Right ventricle myocardium superior (tissue), 1 donor: Measurements from ENCODE around the gene GKAP1. TPM values are rescaled to one million over a fixed set of nuclear protein-coding genes. Genes with fewer than 3 reads are reported as not detected.
A peak's percentile ranks its signal among the peaks of the same experiment; 100 is the strongest.
"Not testable (repeated sequence)": the region's sequence is repeated elsewhere in the genome, so short reads cannot be mapped to it uniquely, and the experiment has no call there.

Experiments used
- ATAC-seq: fragments of 200-7000 bp; cut with Tn5 transposase; one replicate; pipeline ENCODE4 v1.9.1; 2020; ENCODE audit warnings: mild to moderate bottlenecking; ENCODE audit not compliant: poor library complexity
- DNase-seq: peaks from one replicate; pipeline ENCODE4 v3.0.0-alpha.2; 2020
- intact Hi-C: fragments of 100-400 bp; cut with DNase I; formaldehyde crosslinking; loops from one replicate; pipeline ENCODE4 v1.11.2; 2022
- long read RNA-seq: library from polyadenylated mRNA; unstranded; transcript quantifications from one replicate; pipeline ENCODE4 v2.0.0, GENCODE V29; 2021
- total RNA-seq: library from RNA; stranded (reverse); fragmentation: NEBNext Ultra II Directional; extraction: Animal tissue kit (Norgen Biotek cat#: 25700); gene quantifications from one replicate; pipeline ENCODE4 v1.2.1, GENCODE V29; 2021
- donor health status: DM: no; HTN: yes; CAD: no; lungs with severe emphysema.

Gene GKAP1
- total RNA-seq: 25.2 TPM
- long read RNA-seq, transcript GKAP1-202 (12 exons, 1,511 nt): minor isoform, 9 of 62 reads
- long read RNA-seq, transcript GKAP1-203 (13 exons, 1,778 nt): major isoform, 37 of 62 reads
- long read RNA-seq, partial matches to known transcripts: 8 of 62 reads
- long read RNA-seq, other reads (novel, unspliced or antisense): 8 of 62 reads

DNA sequence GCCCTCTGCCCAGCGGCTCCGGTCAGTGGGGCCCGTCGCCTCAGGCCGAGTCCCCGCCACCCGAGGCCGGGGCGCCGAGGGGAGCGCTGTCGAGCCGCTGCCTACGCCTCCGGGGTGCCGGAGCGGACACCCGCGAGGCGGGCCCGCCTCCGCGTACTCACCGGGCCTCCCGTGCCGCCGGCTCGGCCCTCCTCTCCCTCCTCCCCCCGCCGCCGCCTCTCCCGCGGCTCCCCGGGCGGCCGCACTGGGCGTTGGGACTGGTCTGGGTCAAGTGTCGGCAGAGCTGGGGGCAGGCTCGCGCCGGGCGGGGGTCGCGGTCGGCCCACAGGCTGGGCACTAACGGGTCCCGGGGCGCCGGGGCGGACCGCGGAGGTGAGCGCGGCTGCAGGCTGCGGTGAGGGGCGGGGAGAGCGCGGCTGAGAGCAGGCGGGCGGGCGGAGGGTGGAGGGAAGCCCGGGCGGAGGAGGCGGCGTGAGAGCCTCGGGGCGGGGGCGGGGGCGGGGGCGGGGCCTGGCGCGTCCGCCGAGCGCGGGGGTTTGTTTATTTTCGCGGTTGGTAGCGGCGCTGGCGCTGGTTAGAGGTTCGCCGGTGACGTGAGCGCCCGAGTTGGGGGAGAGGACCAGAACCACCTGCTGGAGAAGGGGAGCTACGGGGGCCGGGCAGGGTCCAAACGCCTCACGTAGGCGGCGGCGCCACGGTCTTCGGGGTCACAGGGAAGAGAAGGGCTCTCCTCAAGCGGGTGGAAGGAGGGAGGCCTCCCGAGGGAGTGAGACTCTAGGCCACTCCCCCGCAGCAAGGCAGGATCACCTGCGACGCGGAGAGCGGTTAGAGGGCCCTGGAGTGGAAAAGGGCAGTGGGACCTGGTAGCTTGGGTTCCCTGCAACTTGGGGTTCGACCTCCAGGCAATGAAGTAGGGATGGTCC, at the start of gene GKAP1:
TSS of gene GKAP1 (minus strand) at position 414 of the 923 bp plus-strand sequence. CDS start 11,252 bp downstream, outside the sequence.
- ATAC-seq: peak; percentile 97
- peak; percentile 89 for DNase-seq
- intact Hi-C loops: not testable (repeated sequence)

- DNase-seq, intact Hi-C loops, ATAC-seq: not testable (repeated sequence)
Observed at GRCh38 chr9:83849895-83850294, 32.3 kb upstream of the GKAP1 start.

DNA sequence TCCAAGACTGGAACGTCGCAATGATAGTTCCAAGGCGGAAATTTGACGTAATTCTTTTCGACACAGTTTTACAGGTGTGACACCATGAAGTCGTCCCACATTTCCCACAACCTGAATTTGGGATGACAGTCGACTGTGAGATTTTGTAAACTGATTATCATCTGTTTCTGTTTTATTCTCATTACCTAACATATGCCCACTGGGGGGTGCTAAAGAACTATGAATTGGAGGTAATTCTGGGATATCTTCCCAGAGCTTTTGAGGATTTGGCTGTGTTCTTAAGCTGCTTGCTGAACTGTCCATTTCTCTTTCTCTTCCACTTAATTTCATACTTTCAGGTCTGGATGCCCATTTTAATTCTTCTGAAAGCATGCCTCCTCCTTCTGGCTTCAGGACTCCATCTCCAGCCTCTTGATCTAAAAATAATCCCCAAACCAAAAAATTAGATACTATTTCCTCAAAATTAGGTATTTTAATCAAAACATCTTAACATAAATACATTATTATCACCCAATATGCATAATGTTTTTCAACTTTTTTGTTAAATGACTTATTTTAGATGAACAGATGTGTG, 19.6 kb upstream of the GKAP1 start:
- DNase-seq, intact Hi-C loops: not testable (repeated sequence)
- ATAC-seq: peak; percentile 64

GRCh38 chr9:83830426-83831071, 13.0 kb upstream of the GKAP1 start:
- peak; percentile 89 for ATAC-seq
- intact Hi-C loops: not testable (repeated sequence)

DNA sequence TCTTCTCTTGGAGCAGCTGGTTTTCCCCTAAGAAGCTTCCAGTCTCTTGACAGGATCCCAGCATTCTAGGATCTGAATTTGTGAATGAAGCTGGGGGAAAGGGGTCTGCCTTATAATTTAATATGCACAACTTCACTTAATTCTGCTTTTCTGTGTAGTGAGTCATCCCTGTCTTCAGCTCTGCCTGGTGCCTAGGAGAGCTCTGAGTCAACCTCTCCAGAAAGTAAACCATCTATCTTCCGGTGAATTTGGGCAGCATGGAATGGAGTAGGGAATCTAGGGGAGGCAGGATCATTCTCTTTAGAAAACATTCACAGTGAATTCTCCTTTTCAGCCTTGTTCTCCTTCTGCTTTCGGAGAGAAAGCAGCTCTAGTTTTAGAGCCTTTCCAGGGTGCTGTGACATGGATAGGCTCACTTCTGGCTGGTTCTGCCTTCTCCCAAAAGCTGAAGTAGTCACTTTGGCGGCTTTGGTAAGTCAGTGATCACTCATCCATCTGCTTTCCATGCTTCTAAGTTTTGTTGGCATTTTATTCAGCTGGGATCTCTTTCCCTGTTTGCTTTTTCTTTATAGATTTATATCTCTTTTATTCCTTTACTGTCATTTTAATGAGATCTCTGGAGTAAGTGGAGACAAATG, 7.5 kb upstream of the GKAP1 start:
- not testable (repeated sequence) for ATAC-seq

More at GRCh38 chr9:83830426-83831071, 13.0 kb upstream of the GKAP1 start:
- DNase-seq: not testable (repeated sequence)

DNA sequence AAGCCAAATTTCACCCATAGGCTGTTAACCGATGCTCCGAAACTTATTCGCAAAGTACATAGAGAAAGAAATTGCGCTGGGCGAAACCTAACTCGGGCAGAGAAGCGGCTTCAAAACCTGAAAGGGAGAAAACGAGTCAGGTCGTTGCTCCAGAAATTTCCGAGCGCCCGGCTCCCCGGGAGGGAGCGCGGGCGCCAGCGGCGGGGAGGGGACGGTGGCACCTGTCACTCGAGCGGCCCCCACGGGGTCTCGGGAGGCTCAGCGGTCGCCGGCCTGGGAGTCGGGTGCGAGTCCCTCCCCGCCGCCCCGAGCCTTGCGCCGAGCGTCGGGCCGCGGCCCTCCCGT, 586 bp downstream of the GKAP1 start:
- DNase-seq, ATAC-seq, intact Hi-C loops: not testable (repeated sequence)

More for the DNA sequence above, 7.5 kb upstream of the GKAP1 start:
- DNase-seq, intact Hi-C loops: not testable (repeated sequence)

DNA sequence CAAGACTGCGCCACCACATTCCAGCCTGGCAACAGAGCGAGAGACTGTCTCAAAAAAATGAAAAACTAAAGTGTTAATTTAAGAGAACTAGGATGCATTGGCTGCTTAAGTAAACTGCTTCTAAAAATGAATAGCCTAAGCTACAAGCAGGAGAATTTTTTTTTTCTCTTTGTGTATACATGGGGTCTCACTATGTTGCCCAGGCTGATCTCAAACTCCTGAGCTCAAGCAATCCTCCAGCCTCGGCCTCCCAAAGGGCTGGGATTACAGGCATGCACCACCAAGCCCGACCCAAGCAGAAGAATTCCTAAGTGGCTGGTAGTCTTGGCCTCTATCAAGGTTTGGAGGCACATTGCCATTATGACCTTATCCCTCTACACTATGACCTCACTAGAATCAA, 2.4 kb downstream of the GKAP1 start:
- intact Hi-C loops, DNase-seq, ATAC-seq: not testable (repeated sequence)

DNA sequence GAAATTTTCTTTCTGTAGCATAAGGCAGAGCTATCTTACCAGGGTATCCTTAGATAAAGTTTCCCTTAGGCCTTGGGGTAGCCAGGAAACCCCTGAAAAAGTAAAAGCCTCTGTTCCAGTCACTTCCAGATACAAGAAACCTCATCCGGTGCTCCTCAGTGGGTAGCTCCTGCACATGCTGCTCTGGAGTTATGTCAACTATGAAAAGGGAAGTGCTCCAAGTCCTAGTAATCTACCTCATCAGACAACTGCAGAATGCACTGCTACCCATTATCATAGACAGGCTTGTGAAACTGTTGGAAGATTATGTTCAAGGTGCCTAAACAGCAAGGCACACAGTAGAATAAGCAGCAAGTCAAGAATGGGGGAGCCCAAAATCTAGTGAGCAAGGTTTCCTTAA, 8.4 kb downstream of the GKAP1 start:
- ATAC-seq, intact Hi-C loops, DNase-seq: not testable (repeated sequence)

DNA sequence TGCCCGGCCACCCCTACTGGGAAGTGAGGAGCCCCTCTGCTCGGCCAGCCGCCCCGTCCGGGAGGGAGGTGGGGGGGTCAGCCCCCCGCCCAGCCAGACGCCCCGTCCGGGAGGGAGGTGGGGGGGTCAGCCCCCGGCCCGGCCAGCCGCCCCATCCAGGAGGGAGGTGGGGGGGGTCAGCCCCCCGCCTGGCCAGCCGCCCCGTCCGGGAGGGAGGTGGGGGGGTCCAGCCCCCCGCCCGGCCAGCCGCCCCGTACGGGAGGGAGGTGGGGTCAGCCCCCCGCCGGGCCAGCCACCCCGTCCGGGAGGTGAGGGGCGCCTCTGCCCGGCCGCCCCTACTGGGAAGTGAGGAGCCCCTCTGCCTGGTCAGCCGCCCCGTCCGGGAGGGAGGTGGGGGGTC, 13.1 kb downstream of the GKAP1 start:
- intact Hi-C loops, ATAC-seq, DNase-seq: not testable (repeated sequence)

GRCh38 chr9:83803941-83804340, 13.6 kb downstream of the GKAP1 start:
- intact Hi-C loops, ATAC-seq, DNase-seq: not testable (repeated sequence)

DNA sequence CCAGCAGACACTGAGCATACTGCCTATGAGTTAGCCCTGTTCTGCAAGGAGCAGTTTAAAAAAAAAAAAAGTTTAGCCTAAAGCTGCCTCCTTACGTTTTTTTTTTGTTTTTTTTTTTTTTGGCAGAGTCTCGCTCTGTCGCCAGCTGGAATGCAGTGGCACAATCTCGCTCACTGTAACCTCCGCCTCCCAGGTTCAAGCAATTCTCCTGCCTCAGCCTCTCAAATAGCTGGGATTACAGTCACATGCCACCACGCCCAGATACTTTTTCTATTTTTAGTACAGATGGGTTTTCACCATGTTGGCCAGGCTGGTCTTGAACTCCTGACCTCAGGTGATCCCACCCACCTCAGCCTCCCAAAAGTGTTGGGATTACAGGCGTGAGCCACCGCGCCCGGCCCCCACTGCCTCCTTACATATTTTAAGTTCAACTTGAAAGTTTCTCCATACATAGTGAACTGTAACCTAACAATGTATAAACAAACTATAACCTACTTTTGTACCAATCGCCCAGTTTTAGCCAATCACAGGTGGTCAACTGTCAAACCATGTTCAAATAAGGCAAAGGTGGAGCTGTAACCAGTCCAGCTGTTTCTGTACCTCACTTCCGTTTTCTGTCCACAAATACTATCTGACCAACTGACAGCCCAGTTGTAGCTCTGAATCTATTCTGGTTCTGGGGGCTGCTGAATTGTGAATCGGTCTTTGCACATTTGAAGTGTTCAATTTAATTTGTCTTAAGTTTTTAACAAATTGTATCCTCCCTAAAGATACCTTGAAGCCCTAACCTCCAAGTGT, 17.1 kb downstream of the GKAP1 start:
- DNase-seq (no peak), ATAC-seq (no peak)
- intact Hi-C loops: no loop called here

- DNase-seq (no peak), ATAC-seq (no peak)
- intact Hi-C loops: no loop called here
Observed at GRCh38 chr9:83794051-83794450, 23.5 kb downstream of the GKAP1 start.

DNA sequence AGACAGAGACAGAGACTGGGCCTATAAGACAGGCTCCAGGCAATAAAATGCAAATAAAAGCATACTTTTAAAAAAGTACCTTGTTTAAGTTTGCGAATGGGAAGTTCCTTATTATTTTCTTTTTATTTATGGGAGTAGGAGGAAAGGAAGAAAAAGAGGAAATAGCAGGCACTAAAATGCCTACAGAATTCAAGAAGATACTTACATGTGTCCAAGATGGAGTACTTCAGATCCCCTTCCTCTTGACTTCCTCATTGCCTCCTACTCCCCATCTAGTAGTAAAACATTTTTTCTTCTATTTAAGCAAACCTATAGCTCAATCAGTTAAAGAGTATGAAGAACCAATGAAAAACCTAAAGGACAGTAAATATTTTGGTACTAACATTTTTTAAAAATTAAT, 24.8 kb downstream of the GKAP1 start:
- no peak for ATAC-seq
- intact Hi-C loops: no loop called here
- no peak for DNase-seq

- DNase-seq: no peak
Observed at GRCh38 chr9:83778164-83778563, 39.4 kb downstream of the GKAP1 start.

DNA sequence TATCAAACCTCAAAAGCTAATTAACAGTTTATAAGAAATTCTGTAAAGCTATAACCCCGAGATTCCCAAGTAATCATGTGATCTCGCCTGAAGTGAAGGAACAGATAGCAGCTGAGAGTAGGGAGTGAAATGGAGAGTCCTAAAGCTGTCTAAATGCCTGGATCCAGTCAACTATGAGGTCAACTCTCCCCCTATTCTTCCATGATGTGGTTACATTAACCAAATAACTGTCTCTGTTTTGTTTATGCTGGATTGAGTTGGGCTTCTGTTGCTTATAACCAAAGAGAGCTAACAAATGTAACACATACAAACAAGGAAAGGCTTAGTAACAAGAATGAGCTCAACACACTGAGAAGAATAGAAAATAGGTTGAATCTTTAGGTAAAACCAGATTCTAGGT, 41.6 kb downstream of the GKAP1 start:
- intact Hi-C loops: no loop called here
- ATAC-seq (no peak), DNase-seq (no peak)

More at GRCh38 chr9:83778164-83778563, 39.4 kb downstream of the GKAP1 start:
- intact Hi-C loops: no loop called here
- no peak for ATAC-seq

- intact Hi-C loops: no loop called here
- no peak for DNase-seq
- no peak for ATAC-seq
Observed at GRCh38 chr9:83772860-83773259, 44.7 kb downstream of the GKAP1 start.

DNA sequence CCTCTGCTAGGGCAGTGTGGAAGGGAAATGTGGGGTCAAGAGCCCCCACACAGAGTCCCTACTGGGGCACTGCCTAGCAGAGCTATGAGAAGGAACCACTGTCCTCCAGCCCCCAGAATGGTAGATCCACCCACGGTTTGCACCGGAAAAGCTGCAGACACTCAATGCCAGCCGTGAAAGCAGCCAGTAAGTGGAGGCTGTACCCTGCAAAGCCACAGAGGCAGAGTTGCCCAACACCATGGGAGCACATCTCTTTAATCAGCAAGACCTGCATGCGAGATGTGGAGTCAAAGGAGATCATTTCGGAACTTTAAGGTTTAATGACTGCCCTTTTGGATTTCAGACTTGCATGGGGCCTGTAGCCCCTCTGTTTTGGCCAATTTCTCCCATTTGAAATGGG, 52.2 kb downstream of the GKAP1 start:
- DNase-seq: no peak
- intact Hi-C loops: no loop called here
- no peak for ATAC-seq
